Measurements from ENCODE around the gene MPPED2.

- no peak for TF ChIP-seq CTCF (IDR thresholded peaks at IDR 0.05)
- no peak for TF ChIP-seq POLR2AphosphoS5 (IDR thresholded peaks at IDR 0.05)
- TF ChIP-seq EP300 (IDR thresholded peaks at IDR 0.05): no peak
- TF ChIP-seq POLR2A (IDR thresholded peaks at IDR 0.05): no peak
These were observed 198.0 kb downstream of the MPPED2 start for GRCh38 chr11:30387891-30388861.

All from stomach (tissue), 4 donors.